HepG2 (cell line): ENCODE results near the gene OSBPL3.

Experiments used
- ARID2 ChIP-seq: sonication (generic); formaldehyde crosslinking; IDR thresholded peaks from 2 replicates; pipeline ENCODE4 v1.8.1; 2022; ENCODE audit warnings: mild to moderate bottlenecking, missing genetic modification reagents, borderline replicate concordance
- FIP1L1 ChIP-seq: fragments of 200-400 bp; formaldehyde crosslinking; IDR thresholded peaks from 2 replicates; pipeline ENCODE4 v1.6.1; 2018; ENCODE audit warnings: low read depth, mild to moderate bottlenecking, low read length, moderate library complexity, borderline replicate concordance; ENCODE audit not compliant: insufficient read depth
- FOXP1 ChIP-seq, 2 experiments: fragments of 450-650 bp in 1 of 2; IDR thresholded peaks; 2 replicates each; pipeline ENCODE4 v1.6.1; 2017 to 2018; ENCODE audit warnings: antibody characterized with exemption in 1 of 2
- HNF4A ChIP-seq: sonication (generic); formaldehyde crosslinking; IDR thresholded peaks from 2 replicates; pipeline ENCODE4 v1.4.0; 2020; ENCODE audit warnings: missing genetic modification reagents
- MEF2D ChIP-seq: sonication (generic); formaldehyde crosslinking; IDR thresholded peaks from 2 replicates; pipeline ENCODE4 v1.5.1; 2020; ENCODE audit warnings: mild to moderate bottlenecking, missing genetic modification reagents
- MXI1 ChIP-seq: IDR thresholded peaks from 3 replicates; pipeline ENCODE4 v1.6.1; 2012; ENCODE audit warnings: low read depth, low read length, inconsistent platforms, borderline replicate concordance
- NFE2 ChIP-seq: sonication (generic); formaldehyde crosslinking; IDR thresholded peaks from 2 replicates; pipeline ENCODE4 v1.4.0; 2020; ENCODE audit warnings: missing genetic modification reagents
- POLR2A ChIP-seq, 2 experiments: IDR thresholded peaks; 2 replicates each; pipeline ENCODE4 v1.6.1; 2011; ENCODE audit warnings: low read depth in 2 of 2, low read length in 2 of 2, mild to moderate bottlenecking in 1 of 2, moderate library complexity in 1 of 2; ENCODE audit not compliant: insufficient read depth in 1 of 2
- SRSF4 ChIP-seq: fragments of 200-400 bp; formaldehyde crosslinking; IDR thresholded peaks from one replicate; pipeline ENCODE4 v1.6.1; 2018; ENCODE audit warnings: mild to moderate bottlenecking, low read depth, low read length, moderate library complexity; ENCODE audit not compliant: poor library complexity, severe bottlenecking
- TBX2 ChIP-seq: sonication (generic); formaldehyde crosslinking; IDR thresholded peaks from 2 replicates; pipeline ENCODE4 v1.5.0; 2020; ENCODE audit warnings: missing genetic modification reagents, mild to moderate bottlenecking, borderline replicate concordance
- TF ChIP-seq, protein P1 (sequence below), 2 experiments: fragments of 450-650 bp in 1 of 2; sonication (generic) in 1 of 2; formaldehyde crosslinking in 1 of 2; IDR thresholded peaks; 2 replicates each; pipeline versions ENCODE4 v1.6.1 to v1.8.0; 2016 to 2022; ENCODE audit warnings: antibody characterized with exemption in 1 of 2, mild to moderate bottlenecking in 1 of 2, missing genetic modification reagents in 1 of 2
- TF ChIP-seq, protein P2 (sequence below): IDR thresholded peaks from 2 replicates; pipeline ENCODE4 v1.6.1; 2016; ENCODE audit warnings: control low read depth
- TF ChIP-seq, protein P3 (sequence below): IDR thresholded peaks from 2 replicates; pipeline ENCODE4 v1.6.1; 2012; ENCODE audit warnings: low read length, improper control_type of control experiment

DNA sequence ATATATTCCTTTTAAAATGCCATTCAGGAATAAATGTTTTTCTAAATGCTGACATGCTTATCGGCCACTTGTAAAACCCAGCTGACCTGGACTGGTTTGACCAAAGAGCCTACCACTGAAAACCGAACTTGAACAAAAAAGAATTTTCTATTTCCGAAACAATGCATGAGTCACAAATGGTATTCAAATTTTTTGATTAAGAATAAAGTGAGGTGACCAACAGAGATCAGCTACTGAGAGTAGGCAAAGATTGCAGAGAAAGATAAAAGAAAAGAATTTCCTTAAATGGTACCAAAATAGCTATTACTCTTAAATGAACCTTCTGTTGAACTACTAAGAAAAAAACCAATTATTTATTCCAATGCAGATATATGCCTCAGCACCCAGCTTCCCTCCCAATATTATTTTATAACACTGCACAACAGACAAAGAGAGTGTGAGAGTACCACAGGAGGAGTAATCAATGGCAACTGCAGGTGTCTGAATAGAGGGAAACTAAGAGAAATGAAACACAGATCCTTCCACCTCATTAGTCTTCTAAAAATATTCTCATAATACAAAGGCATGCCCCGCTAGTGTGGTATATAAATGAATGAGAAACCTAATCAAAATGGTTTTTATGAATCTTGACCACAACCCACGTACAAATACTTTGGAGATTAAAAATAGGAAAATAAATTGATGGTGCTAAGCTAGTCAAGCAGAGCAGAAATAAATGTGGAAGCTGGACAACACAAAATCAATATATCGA, 20.1 kb downstream of the OSBPL3 start:
- TF ChIP-seq MXI1 (no peak), SRSF4 (no peak), ARID2 (CRISPR knock-in tag) (no peak), FOXP1 (IDR thresholded peaks at IDR 0.05) (no peak), FOXP1 (CRISPR knock-in tag; IDR thresholded peaks at IDR 0.05) (no peak), TBX2 (no peak), FIP1L1 (no peak), HNF4A (CRISPR knock-in tag) (no peak), NFE2 (CRISPR knock-in tag) (no peak), POLR2A (IDR thresholded peaks at IDR 0.05; ENCODE audit: insufficient read depth in 1 of 2, low read depth in 2 of 2, low read length in 2 of 2) (no peak), MEF2D (CRISPR knock-in tag) (no peak)
- TF ChIP-seq, protein P1, sequence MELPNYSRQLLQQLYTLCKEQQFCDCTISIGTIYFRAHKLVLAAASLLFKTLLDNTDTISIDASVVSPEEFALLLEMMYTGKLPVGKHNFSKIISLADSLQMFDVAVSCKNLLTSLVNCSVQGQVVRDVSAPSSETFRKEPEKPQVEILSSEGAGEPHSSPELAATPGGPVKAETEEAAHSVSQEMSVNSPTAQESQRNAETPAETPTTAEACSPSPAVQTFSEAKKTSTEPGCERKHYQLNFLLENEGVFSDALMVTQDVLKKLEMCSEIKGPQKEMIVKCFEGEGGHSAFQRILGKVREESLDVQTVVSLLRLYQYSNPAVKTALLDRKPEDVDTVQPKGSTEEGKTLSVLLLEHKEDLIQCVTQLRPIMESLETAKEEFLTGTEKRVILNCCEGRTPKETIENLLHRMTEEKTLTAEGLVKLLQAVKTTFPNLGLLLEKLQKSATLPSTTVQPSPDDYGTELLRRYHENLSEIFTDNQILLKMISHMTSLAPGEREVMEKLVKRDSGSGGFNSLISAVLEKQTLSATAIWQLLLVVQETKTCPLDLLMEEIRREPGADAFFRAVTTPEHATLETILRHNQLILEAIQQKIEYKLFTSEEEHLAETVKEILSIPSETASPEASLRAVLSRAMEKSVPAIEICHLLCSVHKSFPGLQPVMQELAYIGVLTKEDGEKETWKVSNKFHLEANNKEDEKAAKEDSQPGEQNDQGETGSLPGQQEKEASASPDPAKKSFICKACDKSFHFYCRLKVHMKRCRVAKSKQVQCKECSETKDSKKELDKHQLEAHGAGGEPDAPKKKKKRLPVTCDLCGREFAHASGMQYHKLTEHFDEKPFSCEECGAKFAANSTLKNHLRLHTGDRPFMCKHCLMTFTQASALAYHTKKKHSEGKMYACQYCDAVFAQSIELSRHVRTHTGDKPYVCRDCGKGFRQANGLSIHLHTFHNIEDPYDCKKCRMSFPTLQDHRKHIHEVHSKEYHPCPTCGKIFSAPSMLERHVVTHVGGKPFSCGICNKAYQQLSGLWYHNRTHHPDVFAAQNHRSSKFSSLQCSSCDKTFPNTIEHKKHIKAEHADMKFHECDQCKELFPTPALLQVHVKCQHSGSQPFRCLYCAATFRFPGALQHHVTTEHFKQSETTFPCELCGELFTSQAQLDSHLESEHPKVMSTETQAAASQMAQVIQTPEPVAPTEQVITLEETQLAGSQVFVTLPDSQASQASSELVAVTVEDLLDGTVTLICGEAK (IDR thresholded peaks at IDR 0.05), result no peak
- TF ChIP-seq, protein P1 (CRISPR knock-in tag; IDR thresholded peaks at IDR 0.05), result no peak
- TF ChIP-seq, protein P2, sequence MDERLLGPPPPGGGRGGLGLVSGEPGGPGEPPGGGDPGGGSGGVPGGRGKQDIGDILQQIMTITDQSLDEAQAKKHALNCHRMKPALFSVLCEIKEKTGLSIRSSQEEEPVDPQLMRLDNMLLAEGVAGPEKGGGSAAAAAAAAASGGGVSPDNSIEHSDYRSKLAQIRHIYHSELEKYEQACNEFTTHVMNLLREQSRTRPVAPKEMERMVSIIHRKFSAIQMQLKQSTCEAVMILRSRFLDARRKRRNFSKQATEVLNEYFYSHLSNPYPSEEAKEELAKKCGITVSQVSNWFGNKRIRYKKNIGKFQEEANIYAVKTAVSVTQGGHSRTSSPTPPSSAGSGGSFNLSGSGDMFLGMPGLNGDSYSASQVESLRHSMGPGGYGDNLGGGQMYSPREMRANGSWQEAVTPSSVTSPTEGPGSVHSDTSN (CRISPR knock-in tag), result no peak
- TF ChIP-seq, protein P3, sequence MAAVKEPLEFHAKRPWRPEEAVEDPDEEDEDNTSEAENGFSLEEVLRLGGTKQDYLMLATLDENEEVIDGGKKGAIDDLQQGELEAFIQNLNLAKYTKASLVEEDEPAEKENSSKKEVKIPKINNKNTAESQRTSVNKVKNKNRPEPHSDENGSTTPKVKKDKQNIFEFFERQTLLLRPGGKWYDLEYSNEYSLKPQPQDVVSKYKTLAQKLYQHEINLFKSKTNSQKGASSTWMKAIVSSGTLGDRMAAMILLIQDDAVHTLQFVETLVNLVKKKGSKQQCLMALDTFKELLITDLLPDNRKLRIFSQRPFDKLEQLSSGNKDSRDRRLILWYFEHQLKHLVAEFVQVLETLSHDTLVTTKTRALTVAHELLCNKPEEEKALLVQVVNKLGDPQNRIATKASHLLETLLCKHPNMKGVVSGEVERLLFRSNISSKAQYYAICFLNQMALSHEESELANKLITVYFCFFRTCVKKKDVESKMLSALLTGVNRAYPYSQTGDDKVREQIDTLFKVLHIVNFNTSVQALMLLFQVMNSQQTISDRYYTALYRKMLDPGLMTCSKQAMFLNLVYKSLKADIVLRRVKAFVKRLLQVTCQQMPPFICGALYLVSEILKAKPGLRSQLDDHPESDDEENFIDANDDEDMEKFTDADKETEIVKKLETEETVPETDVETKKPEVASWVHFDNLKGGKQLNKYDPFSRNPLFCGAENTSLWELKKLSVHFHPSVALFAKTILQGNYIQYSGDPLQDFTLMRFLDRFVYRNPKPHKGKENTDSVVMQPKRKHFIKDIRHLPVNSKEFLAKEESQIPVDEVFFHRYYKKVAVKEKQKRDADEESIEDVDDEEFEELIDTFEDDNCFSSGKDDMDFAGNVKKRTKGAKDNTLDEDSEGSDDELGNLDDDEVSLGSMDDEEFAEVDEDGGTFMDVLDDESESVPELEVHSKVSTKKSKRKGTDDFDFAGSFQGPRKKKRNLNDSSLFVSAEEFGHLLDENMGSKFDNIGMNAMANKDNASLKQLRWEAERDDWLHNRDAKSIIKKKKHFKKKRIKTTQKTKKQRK, result no peak
